ENCODE results near the gene APLP1.
"Not testable (repeated sequence)": the region's sequence is repeated elsewhere in the genome, so short reads cannot be mapped to it uniquely, and the experiment has no call there.

The APLP1 gene

DNA sequence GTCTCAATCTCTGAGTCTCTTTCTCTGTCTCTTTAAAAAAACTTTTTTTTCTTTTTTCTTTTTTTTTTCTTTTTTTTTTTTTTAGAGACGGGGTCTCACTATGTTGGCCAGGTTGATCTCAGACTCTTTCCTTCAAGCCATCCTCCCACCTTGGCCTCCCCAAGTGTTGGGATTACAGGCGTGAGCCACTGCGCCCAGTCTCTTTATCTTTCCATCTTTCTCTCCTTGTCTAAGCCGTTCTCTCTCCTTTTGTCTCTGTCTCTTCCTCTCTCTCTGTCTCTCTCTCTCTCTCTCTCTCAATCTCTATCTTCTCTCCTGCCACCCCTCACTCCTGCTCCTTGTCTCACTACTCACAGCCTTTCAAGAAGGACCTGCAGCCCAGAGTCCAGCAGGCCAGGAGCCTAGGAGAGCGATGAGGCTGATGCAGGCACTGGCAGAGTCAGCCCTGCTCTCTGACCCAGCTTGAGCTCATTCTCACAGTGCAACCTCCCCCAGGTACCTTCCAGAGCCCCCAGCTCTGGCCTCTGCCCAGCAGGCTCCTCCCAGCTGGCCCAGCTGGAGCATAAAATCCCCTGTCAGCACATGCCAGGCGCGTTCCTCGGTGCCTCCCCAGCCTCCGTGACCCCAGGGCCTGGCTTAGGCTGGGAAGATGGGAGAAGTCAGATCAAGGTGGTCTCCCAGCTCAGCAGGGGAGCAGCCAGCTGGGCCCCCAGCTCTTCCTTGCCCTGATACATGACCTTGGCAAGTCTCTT, 16.2 kb upstream of the APLP1 start, which contains the start of gene NPHS1:
NPHS1 (minus strand) TSS at position 476 of the 752 bp plus-strand sequence. CDS start 667 bp downstream, outside the sequence.
- DNase-seq (ENCODE audit: low read depth), result no peak

DNA sequence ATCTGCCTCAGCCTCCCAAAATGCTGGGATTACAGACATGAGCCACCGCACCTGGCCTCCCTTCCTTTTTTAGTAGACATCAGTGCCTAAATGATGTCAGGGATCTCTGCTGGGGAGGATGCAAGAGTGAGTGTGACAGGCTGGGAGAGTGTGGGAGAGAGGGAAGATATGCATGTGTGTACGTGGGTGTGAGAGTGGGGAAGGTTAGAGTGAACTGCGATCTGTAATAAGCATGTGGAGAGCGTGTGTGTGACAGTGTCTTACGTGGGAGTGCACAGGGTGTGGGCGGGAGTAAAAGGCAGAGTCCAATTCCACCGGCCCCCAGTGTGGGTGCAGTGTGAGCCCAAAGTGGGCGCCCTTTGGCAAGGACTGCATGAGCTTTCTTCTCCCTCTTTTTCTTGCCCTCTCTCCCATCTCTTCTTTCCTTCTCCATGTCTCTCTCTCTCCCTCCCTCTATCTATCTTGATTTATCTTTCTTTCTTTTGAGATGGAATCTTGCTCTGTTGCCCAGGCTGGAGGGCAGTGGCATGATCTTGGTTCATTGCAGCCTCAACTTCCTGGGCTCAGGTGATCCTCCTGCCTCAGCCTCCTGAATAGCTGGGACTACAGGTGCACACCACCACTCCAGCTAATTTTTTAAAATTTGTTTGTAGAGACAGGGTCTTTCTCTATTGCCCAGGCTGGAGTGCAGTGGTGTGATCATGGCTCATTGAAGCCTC, 15.2 kb upstream of the APLP1 start:
- no peak for DNase-seq (ENCODE audit: low read depth)

DNA sequence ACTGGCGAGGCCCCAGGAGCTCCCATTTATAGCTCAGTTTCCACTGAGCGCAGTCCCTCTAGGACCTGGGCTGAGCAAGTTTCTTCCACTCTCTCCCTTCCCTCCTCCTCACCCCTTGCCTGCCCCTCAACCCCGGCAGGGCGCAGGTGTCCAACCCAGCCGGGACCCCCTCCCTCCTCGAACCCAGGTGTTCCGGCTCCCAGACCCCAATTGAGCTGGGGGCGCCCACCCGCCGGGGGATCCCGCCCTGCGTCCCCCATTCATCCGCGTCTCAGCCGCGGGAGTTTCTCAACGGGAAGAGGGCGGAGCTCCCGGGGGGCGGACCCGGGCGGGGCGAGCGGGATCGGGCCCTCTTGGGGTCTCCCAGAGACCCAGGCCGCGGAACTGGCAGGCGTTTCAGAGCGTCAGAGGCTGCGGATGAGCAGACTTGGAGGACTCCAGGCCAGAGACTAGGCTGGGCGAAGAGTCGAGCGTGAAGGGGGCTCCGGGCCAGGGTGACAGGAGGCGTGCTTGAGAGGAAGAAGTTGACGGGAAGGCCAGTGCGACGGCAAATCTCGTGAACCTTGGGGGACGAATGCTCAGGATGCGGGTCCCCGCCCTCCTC, 11.7 kb upstream of the APLP1 start, which contains the start of gene KIRREL2:
KIRREL2 (plus strand) TSS at position 366 of the 604 bp plus-strand sequence; CDS start at position 575, 209 bp downstream.
- DNase-seq (ENCODE audit: low read depth), result no peak

DNA sequence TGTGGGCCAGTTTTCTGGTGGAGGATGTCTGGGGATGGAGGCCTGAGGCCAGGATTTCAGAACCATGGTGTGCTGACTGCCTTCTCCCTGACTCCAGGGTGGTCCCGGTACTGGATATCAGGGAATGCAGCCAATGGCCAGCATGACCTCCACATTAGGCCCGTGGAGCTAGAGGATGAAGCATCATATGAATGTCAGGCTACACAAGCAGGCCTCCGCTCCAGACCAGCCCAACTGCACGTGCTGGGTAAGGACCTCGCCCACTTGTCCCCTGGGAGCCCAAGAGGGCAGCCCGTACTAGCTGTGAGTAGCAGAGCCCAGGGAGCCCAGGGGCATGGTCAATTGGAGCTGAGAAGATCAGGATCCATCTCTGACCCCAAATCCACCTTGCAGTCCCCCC, 10.1 kb upstream of the APLP1 start:
- no peak for DNase-seq (ENCODE audit: low read depth)

DNA sequence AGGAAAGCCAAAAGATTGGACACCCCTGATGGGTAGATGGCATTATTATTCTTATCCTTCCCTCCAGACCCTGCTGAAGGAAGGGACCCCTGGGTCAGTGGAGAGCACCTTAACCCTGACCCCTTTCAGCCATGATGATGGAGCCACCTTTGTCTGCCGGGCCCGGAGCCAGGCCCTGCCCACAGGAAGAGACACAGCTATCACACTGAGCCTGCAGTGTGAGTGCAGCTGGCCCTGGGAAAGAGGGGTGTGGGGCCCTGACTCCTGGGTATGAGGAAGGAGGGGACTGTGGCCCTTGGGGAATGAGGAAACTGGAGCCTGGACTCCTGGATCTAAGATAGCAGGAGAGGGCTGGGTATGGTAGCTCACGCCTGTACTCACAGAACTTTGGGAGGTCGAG, 9.0 kb upstream of the APLP1 start:
- no peak for DNase-seq (ENCODE audit: low read depth)

DNA sequence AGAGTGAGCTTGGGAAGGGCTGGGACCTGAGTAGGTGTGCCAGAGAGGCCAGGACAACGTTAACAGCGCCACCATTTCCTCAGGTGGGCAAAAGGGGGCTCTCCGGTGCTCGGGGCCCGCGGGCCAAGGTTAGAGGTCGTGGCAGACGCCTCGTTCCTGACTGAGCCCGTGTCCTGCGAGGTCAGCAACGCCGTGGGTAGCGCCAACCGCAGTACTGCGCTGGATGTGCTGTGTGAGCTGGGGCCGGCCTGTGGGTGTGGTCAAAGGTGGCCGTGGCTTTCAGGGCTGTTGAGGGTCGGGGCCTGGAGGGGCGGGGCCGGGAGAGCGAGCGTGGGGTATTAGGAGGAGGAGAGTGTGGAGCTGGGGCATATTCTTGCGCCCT, 7.9 kb upstream of the APLP1 start:
- DNase-seq (ENCODE audit: low read depth), result no peak

DNA sequence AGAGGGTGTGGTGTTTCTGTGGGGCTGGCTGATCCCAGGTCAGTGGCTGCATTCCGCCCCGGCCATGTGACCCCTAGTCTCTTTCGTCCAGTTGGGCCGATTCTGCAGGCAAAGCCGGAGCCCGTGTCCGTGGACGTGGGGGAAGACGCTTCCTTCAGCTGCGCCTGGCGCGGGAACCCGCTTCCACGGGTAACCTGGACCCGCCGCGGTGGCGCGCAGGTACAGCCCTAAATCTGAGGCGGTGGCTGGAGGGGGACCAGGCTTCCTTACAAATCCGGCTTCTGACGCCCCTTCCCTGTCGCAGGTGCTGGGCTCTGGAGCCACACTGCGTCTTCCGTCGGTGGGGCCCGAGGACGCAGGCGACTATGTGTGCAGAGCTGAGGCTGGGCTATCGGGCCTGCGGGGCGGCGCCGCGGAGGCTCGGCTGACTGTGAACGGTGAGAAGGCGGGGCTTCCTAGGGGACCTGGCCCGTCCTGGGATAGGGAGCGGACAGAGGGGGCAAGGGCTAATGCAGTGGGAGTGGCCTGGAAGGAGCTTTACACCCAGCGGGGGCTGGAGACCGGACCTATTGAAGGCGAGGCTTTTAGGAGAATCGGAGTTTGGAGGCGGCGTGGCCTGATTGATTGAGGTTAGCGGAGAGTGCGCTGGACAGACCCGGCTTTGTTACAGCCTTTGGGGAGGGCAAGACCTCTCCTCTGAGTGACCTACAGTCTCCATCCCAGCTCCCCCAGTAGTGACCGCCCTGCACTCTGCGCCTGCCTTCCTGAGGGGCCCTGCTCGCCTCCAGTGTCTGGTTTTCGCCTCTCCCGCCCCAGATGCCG, 7.3 kb upstream of the APLP1 start:
- DNase-seq (ENCODE audit: low read depth), result no peak

DNA sequence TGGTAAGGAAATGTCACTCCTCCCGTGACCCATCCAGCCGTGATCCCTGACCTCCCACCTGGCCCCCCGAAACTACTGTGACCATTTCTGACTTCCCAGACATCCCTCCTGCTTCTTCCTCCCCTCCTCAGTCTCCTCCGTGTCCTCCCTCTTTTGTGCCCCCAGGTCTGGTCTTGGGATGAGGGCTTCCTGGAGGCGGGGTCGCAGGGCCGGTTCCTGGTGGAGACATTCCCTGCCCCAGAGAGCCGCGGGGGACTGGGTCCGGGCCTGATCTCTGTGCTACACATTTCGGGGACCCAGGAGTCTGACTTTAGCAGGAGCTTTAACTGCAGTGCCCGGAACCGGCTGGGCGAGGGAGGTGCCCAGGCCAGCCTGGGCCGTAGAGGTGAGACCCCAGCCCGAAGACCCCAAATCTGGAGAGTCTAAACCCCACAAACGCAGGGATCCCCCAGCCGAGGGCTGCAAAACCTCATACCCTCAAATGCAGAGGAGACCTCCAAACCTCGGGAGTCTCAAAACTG, 6.7 kb upstream of the APLP1 start:
- DNase-seq (ENCODE audit: low read depth), result no peak

DNA sequence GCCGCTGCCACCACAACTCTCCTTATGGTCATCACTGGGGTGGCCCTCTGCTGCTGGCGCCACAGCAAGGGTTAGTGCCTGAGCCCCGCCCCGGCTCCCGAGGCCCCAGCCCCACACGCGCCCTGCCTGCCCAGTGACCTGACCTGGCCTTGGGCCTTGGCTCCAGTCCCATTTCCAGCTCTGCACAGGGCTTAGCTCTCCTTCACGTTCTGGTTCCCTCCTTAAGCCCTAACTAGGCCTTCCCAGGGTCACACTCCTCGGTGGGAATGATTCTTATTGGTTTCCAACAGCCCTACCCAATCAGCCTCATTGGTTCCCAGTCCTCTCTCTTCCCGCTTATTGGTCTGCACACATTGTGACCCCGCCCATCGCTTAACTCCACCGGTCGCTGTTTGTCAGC, 5.8 kb upstream of the APLP1 start:
- no peak for DNase-seq (ENCODE audit: low read depth)

DNA sequence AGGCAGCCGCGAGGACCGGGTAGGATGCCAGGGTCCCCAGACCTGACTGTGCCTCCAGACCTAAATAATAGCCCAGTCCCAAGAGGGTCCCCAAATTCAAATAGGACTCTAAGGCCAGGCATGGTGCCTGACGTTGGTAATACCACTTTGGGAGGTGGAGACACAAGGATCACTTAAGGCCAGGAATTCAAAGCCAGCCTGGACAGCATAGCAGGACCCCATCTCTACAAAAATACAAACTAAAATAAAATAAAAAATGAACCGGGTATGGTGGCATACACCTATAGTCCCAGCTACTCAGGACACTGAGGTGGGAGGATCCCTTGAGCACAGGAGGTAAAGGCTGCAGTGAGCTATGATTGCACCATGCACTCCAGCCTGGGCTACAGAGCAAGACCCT, 5.4 kb upstream of the APLP1 start:
- DNase-seq (ENCODE audit: low read depth), result no peak

DNA sequence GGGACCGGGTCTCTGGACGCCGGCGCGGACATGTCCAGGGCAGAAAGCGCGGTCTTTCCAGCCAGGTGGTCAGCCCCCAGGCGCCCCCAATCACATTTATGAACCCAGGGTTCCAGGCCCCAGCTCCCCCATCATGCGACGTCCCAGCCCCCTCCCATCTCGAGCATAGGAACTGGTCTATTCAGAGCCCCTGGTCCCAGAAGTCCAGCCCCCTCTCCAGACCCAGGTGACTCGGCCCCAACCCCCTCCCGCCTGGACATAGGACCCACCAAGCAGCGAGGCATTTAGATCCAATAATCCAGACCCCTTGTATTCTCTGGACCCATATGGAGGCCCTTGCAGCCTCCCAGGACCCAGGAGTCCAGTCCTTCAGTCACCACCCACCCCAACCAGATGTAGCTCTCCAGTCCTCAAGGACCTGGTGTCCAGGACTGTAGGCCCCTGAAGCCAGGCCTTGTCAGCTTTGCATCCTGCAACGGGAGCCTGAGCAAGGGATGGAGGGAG, 501 bp downstream of the APLP1 start:
- DNase-seq (ENCODE audit: low read depth), result no peak

DNA sequence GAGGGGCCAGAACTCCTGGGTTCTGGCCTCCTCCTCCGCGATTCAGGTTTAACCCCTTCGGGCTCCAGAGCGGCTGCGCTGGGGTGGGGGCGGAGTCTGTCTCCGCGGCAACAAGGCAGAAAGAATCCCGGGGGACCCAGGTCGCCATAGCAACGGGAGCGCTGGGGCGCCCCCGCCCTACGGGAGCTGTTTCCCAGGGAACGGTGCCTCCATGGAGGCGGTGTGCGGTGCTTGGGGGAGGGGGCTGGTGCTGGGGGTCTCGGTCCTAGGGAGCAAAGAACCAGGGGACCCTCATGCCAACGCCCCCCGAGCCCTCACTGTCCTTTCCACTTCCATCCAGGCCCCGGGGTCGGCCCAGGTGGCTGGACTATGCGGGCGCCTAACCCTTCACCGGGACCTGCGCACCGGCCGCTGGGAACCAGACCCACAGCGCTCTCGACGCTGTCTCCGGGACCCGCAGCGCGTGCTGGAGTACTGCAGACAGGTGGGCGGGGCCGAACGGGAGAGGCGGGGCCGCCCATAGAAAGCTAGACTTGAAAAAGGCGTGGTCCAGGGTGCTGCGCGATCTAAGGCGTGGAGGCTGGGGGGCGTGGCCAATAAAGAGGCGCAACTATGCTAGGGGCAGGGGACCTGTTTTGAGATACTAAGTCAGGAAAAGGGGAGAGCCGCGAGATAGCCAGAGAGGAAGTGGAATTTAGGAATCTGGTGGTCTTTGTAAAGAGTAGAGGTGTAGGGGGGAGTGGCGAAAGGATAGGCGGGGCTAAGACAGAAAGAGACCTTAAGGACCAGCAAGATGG, 1.2 kb downstream of the APLP1 start:
- peak; percentile 43 for DNase-seq (ENCODE audit: low read depth)

DNA sequence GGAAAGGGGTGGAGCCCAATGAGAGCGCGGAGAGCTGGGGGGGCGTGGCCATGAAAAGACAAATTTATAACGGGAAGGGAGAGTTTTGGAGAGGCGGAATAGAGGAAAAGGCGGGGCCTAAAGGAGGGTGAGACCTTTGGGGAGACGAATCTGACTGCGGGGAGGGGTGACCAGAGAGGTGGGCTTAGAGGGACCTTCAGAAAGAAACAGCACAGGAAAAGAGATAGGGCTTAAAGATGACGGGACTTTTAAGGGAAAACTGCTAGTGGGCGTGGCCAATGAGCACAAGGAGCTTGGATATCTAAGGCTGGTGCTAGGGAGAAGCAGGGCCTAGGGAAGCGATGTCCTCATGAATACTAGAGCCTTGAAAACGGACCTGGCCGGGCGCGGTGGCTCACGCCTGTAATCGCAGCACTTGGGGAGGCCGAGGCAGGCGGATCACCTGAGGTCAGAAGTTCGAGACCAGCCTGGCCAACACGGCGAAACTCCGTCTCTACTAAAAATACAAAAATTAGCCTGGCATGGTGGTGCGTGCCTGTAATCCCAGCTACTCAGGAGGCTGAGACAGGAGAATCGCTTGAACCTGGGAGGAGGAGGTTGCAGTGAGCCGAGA, 1.9 kb downstream of the APLP1 start:
- not testable (repeated sequence) for DNase-seq (ENCODE audit: low read depth)

DNA sequence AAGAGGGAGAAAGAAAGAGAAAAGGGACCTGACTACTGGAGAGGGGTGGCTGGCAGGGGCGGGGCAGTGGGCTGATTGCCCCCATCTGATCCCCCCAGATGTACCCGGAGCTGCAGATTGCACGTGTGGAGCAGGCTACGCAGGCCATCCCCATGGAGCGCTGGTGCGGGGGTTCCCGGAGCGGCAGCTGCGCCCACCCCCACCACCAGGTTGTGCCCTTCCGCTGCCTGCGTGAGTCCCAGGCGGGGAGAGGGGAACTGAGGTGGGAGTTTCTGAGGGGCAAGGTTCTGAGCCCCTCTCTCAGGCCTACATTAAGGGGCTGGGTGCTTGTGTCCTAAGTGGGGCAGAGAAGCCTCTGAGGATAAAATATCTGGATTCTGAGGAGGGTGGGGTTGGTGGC, 2.4 kb downstream of the APLP1 start:
- DNase-seq (ENCODE audit: low read depth), result no peak

DNA sequence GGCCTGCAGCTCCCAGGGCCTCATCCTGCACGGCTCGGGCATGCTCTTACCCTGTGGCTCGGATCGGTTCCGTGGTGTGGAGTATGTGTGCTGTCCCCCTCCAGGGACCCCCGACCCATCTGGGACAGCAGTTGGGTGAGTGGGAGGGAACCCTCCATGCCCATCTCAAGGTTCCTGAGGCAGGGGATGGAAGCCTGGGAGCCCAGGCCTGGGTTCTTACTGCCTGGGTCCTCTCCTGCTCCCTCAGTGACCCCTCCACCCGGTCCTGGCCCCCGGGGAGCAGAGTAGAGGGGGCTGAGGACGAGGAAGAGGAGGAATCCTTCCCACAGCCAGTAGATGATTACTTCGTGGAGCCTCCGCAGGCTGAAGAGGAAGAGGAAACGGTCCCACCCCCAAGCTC, 3.2 kb downstream of the APLP1 start:
- DNase-seq (ENCODE audit: low read depth), result no peak

DNA sequence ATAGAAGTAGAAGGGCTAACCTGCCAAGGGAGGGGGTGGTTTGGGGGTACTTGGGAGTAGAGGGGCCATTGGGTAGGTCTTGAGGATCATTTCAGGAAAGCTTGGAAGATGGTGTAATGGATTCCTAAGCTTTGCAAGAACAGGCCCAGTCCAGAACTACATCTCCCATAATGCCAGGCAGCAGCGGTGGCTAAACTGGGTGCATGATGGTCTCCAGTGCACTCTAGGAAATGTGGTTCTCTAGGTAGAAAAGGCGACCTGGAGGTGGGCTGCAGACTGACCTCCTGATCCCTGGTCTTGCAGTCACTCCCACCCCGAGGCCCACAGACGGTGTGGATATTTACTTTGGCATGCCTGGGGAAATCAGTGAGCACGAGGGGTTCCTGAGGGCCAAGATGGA, 3.8 kb downstream of the APLP1 start:
- no peak for DNase-seq (ENCODE audit: low read depth)

DNA sequence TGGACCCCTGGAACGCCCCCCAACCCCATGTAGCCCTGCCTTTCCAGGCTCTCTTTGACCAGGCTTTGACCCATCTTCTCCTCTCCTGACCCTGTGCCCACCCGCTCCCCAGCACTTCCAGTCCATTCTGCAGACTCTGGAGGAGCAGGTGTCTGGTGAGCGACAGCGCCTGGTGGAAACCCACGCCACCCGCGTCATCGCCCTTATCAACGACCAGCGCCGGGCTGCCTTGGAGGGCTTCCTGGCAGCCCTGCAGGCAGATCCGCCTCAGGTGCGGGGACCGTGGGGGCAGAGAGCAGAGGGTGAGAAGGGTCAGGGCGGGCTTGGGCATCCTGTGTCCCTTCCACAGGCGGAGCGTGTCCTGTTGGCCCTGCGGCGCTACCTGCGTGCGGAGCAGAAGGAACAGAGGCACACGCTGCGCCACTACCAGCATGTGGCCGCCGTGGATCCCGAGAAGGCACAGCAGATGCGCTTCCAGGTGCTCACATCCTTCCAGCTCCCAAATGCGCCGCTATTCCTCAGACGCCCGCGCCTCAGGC, 6.1 kb downstream of the APLP1 start:
- no peak for DNase-seq (ENCODE audit: low read depth)

DNA sequence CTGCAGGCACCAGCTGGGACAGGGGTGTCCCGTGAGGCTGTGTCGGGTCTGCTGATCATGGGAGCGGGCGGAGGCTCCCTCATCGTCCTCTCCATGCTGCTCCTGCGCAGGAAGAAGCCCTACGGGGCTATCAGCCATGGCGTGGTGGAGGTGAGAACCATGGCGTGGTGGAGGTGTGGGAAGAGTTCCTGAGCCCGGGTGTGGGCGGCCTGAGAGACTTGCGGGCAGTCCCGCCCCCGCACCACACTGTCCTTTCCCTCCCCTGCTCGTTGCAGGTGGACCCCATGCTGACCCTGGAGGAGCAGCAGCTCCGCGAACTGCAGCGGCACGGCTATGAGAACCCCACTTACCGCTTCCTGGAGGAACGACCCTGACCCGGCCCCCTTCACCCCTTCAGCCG, 10.7 kb downstream of the APLP1 start:
- no peak for DNase-seq (ENCODE audit: low read depth)

DNA sequence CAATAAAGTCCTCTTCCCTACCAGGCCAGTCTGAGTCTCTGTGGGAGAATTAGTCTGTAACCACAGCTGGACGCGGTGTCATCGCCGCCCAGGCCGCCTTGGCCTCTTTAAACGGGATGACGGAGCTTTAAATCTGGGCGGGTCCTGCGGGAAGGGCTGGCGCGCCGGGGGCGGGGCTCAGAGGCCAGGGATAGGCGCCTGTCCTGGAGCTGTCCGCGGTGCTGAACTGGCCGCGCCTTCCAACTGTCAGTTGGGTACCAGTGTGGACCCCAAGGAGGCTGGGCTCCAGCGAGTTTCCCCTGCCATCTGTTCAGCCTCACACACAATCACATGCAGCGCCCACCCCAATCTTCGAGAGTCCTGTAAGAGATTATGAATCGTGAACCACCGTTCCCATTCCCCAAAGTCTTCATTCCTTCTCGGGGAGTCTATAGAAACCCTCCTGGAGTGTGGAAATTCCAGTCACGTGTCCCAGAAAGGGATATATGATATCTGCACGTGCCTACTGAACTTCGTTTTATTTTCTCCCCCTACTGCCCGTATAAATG, 11.5 kb downstream of the APLP1 start:
- DNase-seq (ENCODE audit: low read depth), result peak; percentile 48

Data from stimulated activated CD8-positive, alpha-beta memory T cell treated with anti-CD3 and anti-CD28 coated beads, Interleukin-12 subunit alpha, Interleukin-12 subunit beta, amount 100 ng/mL, for 1 hour (primary cell).